GM06990 (cell line): ENCODE data around the gene AKTIP.
"Not testable (repeated sequence)": the region's sequence is repeated elsewhere in the genome, so short reads cannot be mapped to it uniquely, and the experiment has no call there.

Source experiments
- DNase-seq: peaks from one replicate; pipeline ENCODE4 v3.0.0-alpha.2; 2011; ENCODE audit not compliant: insufficient read length; ENCODE audit errors: extremely low read depth
- H3K27me3 ChIP-seq: replicated peaks from 2 replicates; pipeline ENCODE4 v1.6.0; 2011; ENCODE audit warnings: low read length; ENCODE audit not compliant: control insufficient read depth, insufficient read depth
- H3K36me3 ChIP-seq: 2 replicates; pipeline ENCODE4 v1.5.1; 2011; ENCODE audit warnings: low read length; ENCODE audit not compliant: control insufficient read depth, insufficient read depth
- H3K4me3 ChIP-seq: replicated peaks from 2 replicates; pipeline ENCODE4 v1.5.1; 2011; ENCODE audit warnings: low read depth, mild to moderate bottlenecking, control low read depth, low read length
- CTCF ChIP-seq: IDR thresholded peaks from 2 replicates; pipeline ENCODE4 v1.5.1; 2011; ENCODE audit warnings: low read length, control low read depth, mild to moderate bottlenecking, inconsistent platforms; ENCODE audit not compliant: insufficient read depth, poor library complexity, severe bottlenecking

Gene AKTIP

GRCh38 chr16:53541326-53541725 is 38.3 kb upstream of the AKTIP start:
- no peaks in the 10 kb centered on the region for H3K36me3 ChIP-seq
- no peaks in the 10 kb centered on the region for H3K27me3 ChIP-seq
- H3K4me3 ChIP-seq, result no peak overlapping the region
- TF ChIP-seq CTCF, result no peak
- no peak for DNase-seq

GRCh38 chr16:53539759-53540718 is 37.0 kb upstream of the AKTIP start:
- DNase-seq, H3K27me3 ChIP-seq, H3K4me3 ChIP-seq, H3K36me3 ChIP-seq: not testable (repeated sequence)

GRCh38 chr16:53539346-53539745 is 36.3 kb upstream of the AKTIP start:
- not testable (repeated sequence) for H3K27me3 ChIP-seq, H3K4me3 ChIP-seq, H3K36me3 ChIP-seq, DNase-seq

- H3K36me3 ChIP-seq, result no peaks in the 10 kb centered on the region
- no peak for TF ChIP-seq CTCF
- no peaks in the 10 kb centered on the region for H3K27me3 ChIP-seq
- H3K4me3 ChIP-seq, result no peak overlapping the region
- DNase-seq, result no peak
Measured at GRCh38 chr16:53537626-53538025, 34.6 kb upstream of the AKTIP start.

DNA sequence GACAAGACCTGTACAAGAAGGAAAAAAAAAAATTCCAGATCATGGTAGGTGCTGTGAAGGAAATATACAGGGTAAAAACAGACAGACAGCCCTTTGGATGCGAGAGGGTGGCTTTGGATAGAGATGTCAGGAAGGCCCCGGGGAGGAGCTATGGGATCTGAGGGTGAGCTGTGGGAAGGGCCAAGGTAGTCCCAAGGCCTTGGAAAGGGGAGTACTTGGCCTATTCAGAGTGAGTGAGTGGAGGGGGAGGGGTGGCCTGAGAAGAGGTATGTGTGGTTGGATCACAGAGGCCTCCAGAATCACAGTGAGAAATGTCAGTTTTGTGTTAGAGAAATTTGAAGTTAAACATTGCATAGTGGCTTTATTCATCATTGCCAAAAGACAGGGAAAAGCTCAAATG is 31.2 kb upstream of the AKTIP start:
- H3K27me3 ChIP-seq, result no peaks in the 10 kb centered on the region
- DNase-seq, result no peak
- H3K4me3 ChIP-seq, result no peak overlapping the region
- no peaks in the 10 kb centered on the region for H3K36me3 ChIP-seq
- TF ChIP-seq CTCF, result no peak

DNA sequence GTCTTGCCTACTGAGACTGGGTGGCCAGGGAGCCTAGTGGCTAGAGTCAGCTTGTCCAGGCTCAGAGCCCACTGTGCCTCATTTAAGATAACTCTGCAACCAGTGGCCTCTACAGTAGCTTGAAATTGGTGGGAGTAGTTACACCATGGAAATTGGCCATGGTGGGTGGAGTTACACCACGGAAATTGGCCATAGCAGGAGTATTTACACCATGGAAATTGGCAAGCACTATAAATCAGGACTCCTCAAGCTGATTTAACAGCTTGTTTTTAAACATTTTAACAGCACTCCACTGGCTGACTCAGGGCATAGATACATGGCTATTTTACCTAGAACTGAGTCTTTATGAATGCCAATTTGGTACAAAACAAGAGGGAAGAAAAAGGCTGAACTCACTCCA is 27.7 kb upstream of the AKTIP start:
- H3K27me3 ChIP-seq, result no peaks in the 10 kb centered on the region
- no peak overlapping the region for H3K4me3 ChIP-seq
- H3K36me3 ChIP-seq, result no peaks in the 10 kb centered on the region
- DNase-seq, result no peak
- TF ChIP-seq CTCF, result no peak
